Activated naive CD4-positive, alpha-beta T cell (primary cell): ENCODE data around the gene RBM11.
A peak's percentile ranks its signal among the peaks of the same experiment; 100 is the strongest.
"Not testable (repeated sequence)": the region's sequence is repeated elsewhere in the genome, so short reads cannot be mapped to it uniquely, and the experiment has no call there.

Experiments used
- DNase-seq, 4 experiments: peaks; one replicate each; lab custom pipeline; 2025; lab: John Stamatoyannopoulos, UW

The RBM11 gene, protein sequence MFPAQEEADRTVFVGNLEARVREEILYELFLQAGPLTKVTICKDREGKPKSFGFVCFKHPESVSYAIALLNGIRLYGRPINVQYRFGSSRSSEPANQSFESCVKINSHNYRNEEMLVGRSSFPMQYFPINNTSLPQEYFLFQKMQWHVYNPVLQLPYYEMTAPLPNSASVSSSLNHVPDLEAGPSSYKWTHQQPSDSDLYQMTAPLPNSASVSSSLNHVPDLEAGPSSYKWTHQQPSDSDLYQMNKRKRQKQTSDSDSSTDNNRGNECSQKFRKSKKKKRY

DNA sequence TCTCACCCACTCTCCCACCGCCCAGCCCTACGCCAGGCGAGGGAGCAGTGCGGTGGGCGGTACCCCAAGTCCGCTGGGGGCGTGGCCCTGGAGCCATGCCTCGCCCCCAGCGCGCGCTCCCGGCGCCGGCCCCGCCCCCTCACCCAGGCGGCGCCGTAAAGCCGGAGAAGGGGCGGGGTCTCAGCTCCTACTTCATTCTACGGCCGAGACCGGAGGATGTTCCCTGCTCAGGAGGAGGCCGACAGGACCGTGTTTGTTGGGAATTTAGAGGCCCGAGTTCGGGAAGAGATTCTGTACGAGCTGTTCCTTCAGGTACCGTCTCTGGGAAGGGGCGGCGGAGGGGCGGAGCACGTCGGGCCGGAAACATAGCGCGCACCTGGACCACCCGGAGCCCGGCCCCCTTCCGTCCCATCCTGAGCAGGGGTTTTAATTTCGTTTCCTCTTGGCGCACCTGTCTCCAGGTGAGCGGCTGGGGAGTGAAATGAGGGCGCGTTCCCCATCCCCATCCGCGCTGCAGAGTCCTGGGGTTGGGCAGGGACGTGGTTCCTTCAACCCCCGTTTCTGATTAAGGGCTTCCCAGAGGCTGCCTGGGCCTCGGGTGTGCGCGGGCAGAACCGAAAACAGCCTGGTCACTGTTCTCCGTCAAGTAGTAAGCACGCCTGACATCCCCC, at the start of gene RBM11:
RBM11 (plus strand) TSS at position 187 of the 671 bp plus-strand sequence; CDS start at position 217, 30 bp downstream.
- peak; percentile 30 to 83 (median 69) for DNase-seq

DNA sequence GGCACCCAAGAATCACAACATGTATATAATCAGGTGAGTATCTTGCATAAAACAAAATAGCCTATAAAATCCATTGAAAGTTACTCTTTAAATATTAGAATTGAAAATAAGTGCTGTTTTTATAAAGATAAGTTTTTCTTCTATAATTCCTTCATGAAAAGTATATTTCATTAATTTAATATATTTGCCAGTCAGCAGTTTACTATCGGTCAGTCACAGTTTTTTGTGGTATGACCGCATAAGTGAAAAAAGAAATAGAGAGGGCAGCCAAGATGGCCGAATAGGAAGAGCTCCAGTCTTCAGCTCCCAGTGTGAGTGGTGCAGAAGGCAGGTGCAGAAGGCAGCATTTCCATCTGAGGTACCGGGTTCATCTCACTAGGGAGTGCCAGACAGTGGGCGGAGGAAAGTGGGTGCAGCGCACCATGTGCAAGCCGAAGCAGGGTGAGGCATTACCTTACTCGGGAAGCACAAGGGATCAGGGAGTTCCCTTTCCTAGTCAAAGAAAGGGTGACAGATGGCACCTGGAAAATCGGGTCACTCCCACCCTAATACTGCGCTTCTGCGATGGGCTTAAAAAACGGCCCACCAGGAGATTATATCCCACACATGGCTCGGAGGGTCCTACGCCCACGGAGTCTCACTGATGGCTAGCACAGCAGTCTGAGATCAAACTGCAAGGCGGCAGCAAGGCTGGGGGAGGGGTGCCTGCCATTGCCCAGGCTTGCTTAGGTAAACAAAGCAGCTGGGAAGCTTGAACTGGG, 49.3 kb upstream of the RBM11 start:
- not testable (repeated sequence) for DNase-seq

DNA sequence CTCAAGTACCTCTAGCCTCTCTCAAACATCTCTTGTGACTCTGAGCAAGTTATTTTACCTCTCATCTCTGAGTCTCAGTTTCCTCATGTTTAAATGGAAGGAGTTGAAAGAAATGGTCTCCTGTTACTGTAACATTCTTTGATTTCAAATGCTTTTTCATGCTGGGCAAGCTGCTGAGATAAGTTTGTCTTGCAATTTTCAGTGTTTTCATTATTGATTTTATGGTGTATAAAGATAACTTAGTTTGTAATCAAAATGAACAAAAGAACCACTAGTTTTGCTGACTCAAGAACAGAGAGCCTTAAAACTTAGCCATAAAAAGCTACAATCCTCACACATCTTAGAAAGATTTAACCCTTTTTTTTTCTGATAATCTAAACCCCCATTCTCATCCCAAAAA, 9.7 kb upstream of the RBM11 start:
- no peak for DNase-seq

DNA sequence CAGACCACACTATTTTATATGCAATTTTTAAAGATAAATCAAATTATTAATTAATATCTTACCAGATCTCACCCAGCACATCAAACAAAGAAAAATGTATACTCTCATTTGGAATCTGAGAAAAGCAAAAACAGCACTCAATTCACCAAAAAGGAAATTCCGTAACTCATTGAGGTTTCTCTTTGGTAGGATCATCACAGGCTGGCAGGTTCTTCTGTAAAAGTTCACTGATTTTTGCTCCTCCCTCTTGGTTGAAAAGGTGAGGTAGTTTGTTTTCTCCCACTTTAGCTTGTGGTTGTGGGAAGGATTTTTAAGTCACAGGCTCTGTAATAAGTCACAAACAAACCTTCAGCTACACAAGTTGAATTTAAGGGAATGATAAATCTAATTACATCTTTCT, 5.2 kb upstream of the RBM11 start, which contains the start of gene LIPI:
LIPI (minus strand) TSS at position 218 of the 400 bp plus-strand sequence; CDS start at position 108, 110 bp downstream.
- no peak for DNase-seq

DNA sequence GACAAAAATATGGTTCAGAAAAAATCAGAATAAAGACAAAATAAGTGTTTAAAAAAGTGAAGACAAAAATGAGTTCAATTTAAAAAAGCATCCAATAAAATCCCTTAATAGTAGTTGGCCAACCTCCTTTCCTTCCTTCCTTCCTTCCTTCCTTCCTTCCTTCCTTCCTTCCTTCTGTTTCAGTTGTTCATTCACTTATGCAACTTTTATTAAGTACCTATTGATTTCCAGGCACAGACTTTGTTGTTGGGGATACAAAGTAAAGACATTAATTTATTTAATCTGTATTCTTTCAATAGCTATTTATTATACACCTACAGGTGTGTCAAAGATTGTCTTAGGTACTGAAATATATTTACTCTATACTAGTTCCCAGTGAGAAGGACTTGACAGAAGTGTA, 2.8 kb upstream of the RBM11 start:
- no peak for DNase-seq

DNA sequence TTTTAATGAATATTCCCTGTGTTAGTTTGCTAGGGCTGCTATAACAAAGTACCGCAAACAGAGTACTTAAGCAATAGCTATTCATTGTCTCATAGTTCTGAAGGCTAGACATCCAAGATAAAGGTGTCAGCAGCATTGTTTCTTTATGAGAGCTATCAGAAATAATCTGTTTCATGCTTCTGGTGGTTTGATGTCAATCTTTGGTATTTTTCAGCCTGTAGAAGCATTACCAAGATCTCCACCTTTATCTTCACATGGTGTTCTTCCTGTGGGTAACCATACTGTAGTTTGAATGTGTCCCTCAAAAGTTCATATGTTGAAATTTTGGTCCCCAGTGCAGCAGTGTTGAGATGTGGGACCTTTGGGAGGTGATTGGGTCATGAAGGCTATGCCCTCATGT, 7.4 kb downstream of the RBM11 start:
- no peak for DNase-seq

DNA sequence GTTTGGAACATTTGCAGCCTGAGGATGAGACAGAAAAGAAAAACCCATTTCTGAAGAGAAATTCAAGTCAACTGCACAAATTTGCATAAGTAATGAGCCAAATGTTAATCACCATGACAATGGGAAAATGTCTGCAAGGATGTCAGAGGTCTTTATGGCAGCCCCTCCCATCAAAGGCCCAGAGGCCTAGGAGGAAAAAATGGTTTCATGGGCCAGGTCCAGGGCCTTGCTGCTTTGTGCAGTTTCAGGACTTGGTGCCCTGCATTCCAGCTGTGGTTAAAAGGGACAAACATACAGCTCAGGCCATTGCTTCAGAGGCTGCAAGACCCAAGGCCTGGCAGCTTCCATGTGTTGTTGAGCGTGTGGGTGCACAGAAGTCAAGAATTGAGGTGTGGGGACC, 13.4 kb downstream of the RBM11 start:
- DNase-seq = no peak

DNA sequence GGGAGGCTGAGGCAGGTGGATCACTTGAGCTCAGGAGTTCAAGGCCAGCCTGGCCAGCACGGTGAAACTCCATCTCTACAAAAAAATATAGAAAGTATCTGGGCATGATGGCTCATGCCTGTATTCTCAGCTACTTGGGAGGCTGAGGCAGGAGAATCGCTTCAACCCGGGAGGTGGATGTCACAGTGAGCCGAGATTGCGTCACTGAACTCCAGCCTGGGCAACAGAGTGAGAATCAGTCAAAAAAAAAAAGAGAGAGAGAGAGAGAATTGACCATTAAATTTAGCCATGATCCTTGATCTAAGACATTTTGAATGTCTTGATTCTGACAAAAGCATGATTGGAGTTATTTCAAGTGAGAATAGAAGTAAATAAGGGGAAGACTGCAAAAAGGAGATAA, 19.1 kb downstream of the RBM11 start:
- no peak for DNase-seq

DNA sequence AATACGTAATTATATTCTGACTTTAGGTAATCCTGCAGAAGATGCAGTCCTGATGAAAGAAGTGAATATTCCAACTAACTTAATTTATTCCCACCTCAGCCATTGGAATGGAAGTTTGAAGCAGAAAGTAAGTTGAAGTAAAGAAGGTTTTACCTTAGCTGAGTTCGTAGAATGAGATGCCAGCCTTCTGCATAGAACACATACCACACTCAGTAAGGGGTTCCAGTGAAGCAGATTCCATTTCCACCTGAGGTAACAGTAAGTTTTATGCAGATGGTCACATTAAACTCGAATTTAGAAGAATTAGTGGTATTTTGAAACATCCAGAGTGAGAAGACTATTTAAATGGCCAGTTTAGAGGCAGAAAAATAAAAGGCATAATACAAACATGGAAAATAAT, 20.2 kb downstream of the RBM11 start:
- no peak for DNase-seq

DNA sequence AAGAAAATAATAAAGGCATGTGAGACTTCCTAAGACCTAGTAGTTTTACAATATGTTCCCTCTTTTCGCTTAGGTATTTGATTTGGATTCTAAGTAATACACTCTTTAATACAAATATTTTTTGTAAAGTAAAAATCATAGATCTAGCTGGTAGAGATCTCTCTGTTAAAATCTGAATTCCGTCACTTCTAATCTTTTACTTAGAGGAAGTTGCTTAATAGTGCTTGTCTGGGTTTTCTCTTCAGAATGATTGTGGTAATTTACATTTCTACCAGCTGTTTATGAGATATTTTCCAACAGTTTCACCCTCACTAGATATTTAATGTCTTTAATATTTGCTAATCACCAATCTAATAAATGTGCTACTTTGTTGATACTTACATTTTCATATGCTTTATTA, 23.3 kb downstream of the RBM11 start:
- DNase-seq = no peak

DNA sequence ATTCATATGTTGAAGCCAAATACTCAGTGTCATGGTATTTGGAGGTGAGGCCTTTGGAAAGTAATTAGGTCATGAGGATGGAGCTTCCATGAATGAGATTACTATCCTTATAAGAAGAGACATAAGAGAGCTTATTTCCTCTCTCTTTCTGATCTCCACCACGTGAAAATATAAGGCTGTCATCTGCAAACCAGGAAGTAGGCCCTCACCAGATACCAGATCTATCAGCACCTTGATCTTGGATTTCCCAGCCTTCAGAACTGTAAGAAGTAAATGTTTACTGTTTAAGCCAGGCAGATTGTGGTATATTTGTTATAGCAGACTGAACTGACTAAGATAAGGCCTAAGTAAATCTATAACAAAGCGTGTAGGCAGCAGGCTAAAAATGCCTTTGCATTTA, 25.3 kb downstream of the RBM11 start:
- DNase-seq = no peak

DNA sequence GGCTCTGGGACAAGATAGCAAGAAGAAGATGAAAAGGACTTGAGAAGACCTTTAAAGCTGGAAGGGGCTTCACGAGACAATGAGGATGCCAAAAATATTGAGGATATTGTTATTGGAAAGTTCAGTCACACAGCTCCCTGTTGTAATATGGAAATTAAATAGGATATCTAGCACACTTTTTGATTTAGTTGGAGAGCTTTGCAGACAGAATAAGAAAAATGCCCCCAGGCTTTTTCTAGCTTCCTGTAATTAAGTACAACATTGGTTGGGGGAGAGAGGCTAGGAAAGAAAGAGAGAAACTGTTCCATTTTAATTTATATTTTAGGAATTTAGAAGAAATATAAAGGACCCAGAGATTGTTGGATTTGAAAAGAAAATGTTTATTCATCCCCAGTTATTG, 27.5 kb downstream of the RBM11 start:
- DNase-seq = no peak

DNA sequence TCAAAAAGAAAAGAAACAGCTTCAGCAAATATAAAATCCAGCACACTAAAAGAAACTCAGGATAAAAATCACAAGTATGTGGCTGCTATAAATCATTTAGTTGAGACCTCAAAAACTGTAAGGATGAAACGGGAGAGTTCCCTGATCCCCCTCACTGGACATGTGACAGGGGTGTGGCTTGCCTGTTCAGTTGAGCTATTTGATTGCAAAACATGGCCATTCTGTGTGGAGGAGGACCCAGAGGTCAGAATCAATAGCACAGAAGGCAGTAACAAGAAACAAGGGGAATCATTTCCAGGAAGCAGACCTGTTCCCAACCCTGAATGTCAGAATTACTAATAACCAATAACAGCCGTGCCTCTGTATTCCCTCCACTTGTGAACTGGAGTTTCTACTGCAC, 27.9 kb downstream of the RBM11 start:
- no peak for DNase-seq

DNA sequence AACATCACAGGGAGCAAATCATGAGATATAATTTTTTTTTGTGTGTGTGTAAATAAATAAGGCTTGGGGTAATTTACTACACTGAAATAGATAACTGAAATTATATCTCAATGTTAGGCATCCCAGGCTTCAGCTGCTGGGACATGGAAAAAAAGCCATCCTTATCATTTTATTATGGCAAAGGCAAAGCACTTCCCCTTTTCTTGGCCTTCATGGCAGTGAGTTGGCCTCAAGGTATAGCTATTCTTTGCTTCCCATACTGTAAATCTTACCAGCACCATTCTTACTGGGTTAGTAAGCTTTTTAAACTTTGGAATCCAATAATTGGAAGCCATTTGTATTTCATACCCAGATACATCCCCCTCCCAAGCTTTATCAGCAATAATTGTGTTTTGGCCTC, 29.0 kb downstream of the RBM11 start:
- no peak for DNase-seq

DNA sequence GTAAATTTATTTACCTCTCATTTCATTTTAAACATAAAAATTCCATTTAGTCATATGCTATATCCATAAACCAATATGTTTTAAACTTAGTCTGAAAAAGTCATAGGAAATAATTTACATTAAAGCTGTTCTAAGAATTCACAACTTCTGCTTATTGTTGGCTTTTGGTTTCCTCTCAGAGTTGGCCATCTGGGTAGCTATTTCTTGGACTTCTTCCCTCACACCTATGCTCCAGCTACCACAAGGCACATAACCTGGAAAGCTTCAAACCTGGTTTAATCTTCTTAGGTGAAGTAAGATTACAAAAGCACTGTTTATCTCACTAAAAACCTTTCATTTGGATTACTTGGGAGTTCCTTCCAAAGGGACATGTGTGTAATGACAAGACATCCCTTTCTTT, 29.8 kb downstream of the RBM11 start:
- no peak for DNase-seq

DNA sequence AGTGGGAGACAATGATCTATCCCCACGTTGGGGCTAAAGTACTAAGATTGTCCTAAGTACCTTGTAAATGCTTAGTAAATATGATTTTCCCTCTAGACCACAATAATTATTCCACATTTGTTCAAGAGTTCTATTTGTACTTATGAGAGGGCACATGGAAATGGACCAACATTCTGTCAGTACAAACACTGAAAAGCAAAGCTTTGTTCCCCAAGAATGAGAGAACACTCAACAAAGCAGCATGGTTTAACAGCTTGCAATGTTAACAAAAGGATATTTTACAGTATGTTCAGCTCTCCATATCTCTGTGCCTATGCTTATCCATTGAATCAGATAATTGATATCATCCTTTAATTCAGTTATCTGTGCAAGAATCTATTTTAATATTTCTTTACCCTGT, 35.4 kb downstream of the RBM11 start:
- no peak for DNase-seq

DNA sequence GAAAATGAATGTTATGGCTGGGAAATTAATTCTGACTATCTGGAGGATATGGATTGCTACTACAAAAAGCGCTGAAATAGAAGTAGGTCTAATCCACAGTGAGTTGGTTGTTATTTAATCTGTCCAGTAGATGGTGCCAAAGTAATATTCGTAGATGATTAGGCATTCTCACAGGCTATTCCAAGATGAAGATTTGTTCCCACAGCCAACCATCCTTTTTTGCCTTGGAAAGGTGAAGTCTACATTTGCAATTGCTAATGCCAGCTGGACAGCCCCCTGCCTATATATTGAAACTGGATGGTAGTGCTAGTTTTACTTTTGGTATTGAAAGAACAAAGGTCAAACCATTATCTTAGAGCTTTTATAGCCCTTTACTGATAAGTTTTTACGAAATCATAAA, 43.8 kb downstream of the RBM11 start:
- no peak for DNase-seq

DNA sequence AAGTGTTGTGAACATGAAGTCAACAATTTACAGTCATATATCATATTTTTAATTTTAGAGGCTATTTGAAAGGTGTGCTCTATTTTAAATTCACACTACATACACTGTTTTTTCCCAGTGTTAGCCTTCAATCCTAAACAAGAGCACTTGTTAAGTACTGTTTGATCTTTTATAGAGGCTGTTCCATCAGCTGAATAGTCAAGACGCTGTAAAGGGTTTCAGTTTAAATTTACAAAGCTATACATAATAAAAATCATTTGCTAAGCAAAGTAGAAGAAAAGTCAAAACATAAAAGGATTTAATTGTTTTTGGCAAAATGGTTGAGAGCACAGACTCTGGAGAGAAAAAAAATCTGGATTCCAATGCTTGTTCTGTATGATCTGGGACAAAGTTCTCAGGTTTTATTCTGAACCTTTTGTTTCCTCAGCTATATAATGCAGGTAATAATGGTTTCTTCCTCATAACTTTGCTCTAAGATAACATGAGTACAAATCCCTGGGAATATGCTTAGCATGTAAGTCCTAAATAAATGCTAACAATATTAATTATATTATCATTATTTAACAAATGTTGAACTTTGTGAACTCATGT, 44.3 kb downstream of the RBM11 start:
- DNase-seq = no peak

DNA sequence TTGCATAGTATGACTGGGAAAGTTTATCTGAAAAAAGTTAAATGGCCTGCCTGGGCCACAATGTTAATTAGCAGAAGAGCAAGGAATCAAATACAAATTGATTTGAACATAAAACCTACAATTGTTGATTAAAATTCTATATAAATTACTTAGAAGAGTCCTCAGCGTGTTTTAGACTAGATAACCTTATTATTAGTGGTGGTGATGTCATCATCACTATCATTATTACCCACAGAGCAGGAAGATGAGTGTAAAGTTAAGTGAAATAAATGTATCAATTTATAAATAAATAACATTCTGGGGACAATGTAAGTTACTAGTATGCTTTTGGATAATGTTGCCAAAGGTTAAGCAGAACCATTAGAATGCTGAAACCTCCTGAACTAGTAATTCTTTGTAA, 46.1 kb downstream of the RBM11 start:
- no peak for DNase-seq

DNA sequence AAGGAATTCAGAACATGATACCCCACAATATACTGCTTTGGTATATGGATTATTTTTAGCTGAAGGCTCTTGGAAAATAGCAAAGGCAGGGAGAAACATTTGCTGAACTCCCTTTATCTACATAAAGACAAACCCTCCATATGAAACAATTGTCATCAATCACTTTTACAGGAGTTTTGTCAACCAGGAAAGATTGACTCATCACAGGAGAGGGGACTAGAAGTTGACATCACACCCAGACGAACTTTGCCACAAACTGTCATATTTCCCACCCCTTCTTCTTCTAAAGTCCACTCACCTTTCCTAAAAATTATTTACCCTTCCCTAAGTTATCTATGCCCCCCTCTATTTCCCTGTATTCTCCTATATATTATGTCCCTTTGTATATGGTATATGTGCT, 47.9 kb downstream of the RBM11 start:
- DNase-seq = no peak

DNA sequence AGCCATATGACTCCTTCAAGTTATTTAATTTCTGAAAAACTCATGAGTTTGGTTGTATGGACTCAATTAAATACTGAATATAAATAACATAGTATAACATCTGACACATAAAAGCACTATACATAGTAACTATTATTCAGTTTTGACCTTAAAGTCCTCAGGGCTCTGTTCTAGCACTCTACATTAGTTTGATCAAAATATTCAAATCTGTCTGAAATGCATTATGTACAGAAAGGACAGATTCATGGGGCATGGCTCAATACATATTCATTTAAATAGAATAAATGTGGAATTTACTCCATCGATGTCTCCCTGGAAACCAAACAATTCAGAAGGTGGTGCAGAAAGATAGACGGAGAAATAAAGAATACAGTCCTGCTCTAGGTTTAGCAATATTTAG, 49.1 kb downstream of the RBM11 start:
- DNase-seq = no peak

DNA sequence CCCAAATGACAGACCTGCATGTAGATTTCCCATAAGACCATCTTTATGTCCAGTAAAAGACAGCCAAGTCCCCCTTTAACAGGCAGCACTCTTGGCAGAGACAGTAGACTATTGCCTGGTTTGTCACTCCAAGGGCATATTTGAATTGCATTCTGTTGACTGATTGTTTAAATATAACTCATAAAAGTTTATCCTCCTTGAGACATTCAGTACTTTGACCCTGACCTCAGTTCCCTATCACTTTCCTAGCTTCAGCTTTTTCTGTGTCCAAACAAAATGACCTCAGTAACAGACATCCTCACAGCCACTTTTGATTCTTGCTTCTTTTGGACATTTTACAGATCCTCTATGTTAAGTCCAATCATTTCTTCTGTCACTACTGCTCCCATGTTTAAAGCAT, 51.1 kb downstream of the RBM11 start:
- no peak for DNase-seq

DNA sequence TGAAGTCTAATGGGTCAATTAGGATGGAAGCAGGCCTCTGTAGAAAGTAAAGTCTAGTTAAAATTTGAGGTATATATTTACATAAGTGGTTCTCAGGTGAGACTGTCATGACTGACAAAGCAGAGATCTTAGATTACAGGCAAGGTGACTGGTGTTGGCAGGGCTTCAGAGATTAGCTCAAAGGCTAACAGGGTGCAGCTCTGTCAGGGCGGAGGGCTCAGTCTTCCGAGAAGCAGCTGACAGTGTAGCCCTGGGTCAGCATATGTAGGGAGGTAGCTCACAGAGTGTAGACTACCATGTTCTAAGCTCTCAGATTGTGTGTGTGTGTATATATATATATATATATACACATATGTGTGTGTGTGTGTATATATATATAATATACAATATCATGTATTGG, 54.7 kb downstream of the RBM11 start:
- no peak for DNase-seq
